GM12891 (cell line): ENCODE measurements around the gene ZNF292.
"Not testable (repeated sequence)": the region's sequence is repeated elsewhere in the genome, so short reads cannot be mapped to it uniquely, and the experiment has no call there.

Experiments
- DNase-seq: peaks from one replicate; pipeline ENCODE4 v3.0.0; 2011; ENCODE audit warnings: low spot score; ENCODE audit not compliant: insufficient read length
- FAIRE-seq: peaks from 2 replicates; lab custom pipeline; 2011; peaks lifted over from hg19 to GRCh38; lab: Jason Lieb, UNC
- PAX5 ChIP-seq: IDR thresholded peaks from 2 replicates; pipeline ENCODE4 v1.6.1; 2011; ENCODE audit warnings: low read length, moderate library complexity, mild to moderate bottlenecking; ENCODE audit not compliant: insufficient read depth, severe bottlenecking
- POLR2A ChIP-seq: IDR thresholded peaks from 2 replicates; pipeline ENCODE4 v1.6.1; 2011; ENCODE audit warnings: low read depth, low read length, control low read depth
- POLR2AphosphoS5 ChIP-seq: IDR thresholded peaks from 2 replicates; pipeline ENCODE4 v1.6.1; 2011; ENCODE audit warnings: low read depth, low read length, control low read depth
- POU2F2 ChIP-seq: IDR thresholded peaks from 2 replicates; pipeline ENCODE4 v1.6.1; 2011; ENCODE audit warnings: low read depth, mild to moderate bottlenecking, control low read depth, low read length, moderate library complexity
- SPI1 ChIP-seq: IDR thresholded peaks from 2 replicates; pipeline ENCODE4 v1.6.1; 2011; ENCODE audit warnings: low read depth, low read length, control low read depth
- TAF1 ChIP-seq: IDR thresholded peaks from 2 replicates; pipeline ENCODE4 v1.6.1; 2011; ENCODE audit warnings: low read depth, low read length, control low read depth

ZNF292 gene

DNA sequence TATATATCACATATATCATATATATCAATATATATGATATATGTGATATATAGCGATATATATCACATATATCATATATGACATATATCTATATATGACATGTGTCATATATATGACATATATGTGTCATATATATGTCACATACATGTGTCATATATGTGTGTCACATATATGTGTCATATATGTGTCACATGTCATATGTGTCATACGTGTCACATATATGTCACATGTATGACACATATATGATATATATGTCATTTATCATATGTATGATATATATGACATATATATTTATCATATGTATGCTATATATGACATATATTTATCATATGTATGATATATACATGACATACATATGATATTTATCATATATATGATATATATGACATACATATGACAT lies 27.6 kb upstream of the ZNF292 start:
- FAIRE-seq (no peak), DNase-seq (no peak)
- TF ChIP-seq PAX5 = no peak
- TF ChIP-seq SPI1 = no peak
- no peak for TF ChIP-seq POLR2AphosphoS5
- TF ChIP-seq POLR2A = no peak
- TF ChIP-seq TAF1 = no peak
- TF ChIP-seq POU2F2 = no peak

GRCh38 chr6:87136963-87137362 lies 18.4 kb upstream of the ZNF292 start:
- DNase-seq = no peak
- no peak for FAIRE-seq
- TF ChIP-seq PAX5 (no peak), POU2F2 (no peak), TAF1 (no peak), SPI1 (no peak), POLR2AphosphoS5 (no peak), POLR2A (no peak)

- FAIRE-seq (peak; percentile 73), DNase-seq (no peak)
- TF ChIP-seq SPI1 (no peak), TAF1 (no peak), POLR2AphosphoS5 (no peak), POU2F2 (no peak), POLR2A (no peak), PAX5 (no peak)
Observed at GRCh38 chr6:87139236-87139635, 16.1 kb upstream of the ZNF292 start.

- not testable (repeated sequence) for DNase-seq, FAIRE-seq
Observed at GRCh38 chr6:87139927-87140326, 15.4 kb upstream of the ZNF292 start.

GRCh38 chr6:87146363-87146762 lies 9.0 kb upstream of the ZNF292 start:
- peak; percentile 26 for FAIRE-seq
- no peak for DNase-seq
- TF ChIP-seq SPI1 = no peak
- no peak for TF ChIP-seq PAX5
- no peak for TF ChIP-seq POU2F2
- no peak for TF ChIP-seq POLR2AphosphoS5
- TF ChIP-seq TAF1 = no peak
- no peak for TF ChIP-seq POLR2A

DNA sequence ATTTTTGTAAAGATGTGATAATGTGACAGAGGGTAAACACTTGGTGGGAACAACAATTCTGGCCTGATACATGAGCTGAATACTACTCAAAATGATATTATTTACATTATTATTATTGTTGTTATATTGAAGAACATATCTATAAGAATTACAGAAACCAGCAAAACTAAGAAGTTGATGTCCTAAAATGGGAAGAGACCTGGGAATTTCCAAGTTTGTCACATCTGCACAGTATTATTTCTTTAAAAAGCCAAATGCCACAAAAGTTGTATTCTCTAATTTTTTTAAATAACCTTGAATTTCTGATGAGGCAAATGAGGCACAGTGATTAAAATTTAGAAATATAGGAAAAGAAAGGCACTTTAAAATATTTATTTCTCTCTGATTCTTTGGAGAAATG lies 5.0 kb upstream of the ZNF292 start:
- TF ChIP-seq POU2F2 = no peak
- no peak for TF ChIP-seq SPI1
- no peak for TF ChIP-seq PAX5
- TF ChIP-seq TAF1 = no peak
- TF ChIP-seq POLR2AphosphoS5 = no peak
- TF ChIP-seq POLR2A = no peak
- FAIRE-seq (no peak), DNase-seq (no peak)

DNA sequence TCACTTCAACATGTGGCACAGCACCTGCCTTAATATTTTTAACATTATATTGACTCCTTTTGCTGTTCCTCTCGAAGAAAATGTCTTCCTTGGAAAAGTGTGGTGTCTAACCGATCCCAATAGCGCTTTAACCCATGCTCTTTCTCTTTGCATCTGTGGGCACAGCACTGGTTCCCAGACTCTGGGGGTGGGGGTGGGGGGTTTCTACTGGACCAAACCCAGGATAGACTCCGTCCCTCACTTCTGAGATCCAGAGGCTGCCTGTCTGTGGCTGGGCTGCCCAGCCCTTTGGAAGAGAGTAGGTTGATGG lies 3.9 kb upstream of the ZNF292 start:
- DNase-seq = no peak
- TF ChIP-seq POU2F2 (no peak), POLR2A (no peak), POLR2AphosphoS5 (no peak), TAF1 (no peak; the same call in 1 of the 2 replicates), PAX5 (no peak), SPI1 (no peak)
- FAIRE-seq = peak; percentile 60

DNA sequence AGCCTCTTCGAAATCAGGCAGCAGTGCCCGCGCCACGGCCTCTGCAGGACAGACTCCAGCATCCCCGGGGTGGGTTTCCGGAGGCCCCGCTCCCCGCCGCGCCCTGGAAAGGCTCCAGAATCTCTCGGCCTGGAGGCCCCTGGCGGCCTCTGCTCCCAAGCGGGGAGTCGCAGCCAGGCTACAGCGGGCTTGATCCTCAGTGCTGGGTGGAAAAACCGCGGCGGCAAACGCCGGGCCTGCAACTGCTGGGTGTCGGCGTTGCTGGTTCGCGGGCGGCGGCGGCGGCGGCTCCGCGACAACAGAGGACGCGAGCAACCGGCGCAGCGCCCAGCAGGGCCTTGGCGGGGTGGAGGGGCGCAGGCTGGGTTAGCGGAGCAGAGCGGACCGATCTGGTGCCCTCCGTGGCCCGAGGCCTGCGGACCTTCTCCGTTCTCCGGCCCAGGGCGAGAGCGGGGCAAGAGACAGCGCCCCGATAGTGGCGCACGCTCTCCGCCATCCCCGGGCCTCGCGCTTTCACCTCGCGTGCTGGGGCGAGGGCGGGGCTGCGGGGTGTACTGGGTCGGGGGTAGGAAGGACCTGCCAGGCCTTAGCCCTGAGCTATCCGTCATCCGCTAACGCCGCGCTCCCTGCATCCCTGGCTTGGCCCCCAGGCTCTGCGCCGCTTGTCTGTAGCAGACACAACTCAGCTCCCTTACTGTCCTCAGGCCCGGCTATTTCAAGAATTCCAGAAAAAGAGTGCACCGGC lies 3.4 kb upstream of the ZNF292 start:
- TF ChIP-seq POU2F2 (peak; percentile 40; the same call in 1 of the 2 replicates), POLR2AphosphoS5 (no peak; the same call in 1 of the 2 replicates), TAF1 (peak; percentile 29; the same call in 1 of the 2 replicates), POLR2A (peak; percentile 80)
- DNase-seq = peak; percentile 38
- peak; percentile 84 for FAIRE-seq

GRCh38 chr6:87152526-87152955 lies 2.8 kb upstream of the ZNF292 start:
- no peak for DNase-seq
- TF ChIP-seq SPI1 (no peak), POU2F2 (no peak), POLR2AphosphoS5 (no peak), POLR2A (no peak), PAX5 (no peak), TAF1 (no peak)
- no peak for FAIRE-seq

DNA sequence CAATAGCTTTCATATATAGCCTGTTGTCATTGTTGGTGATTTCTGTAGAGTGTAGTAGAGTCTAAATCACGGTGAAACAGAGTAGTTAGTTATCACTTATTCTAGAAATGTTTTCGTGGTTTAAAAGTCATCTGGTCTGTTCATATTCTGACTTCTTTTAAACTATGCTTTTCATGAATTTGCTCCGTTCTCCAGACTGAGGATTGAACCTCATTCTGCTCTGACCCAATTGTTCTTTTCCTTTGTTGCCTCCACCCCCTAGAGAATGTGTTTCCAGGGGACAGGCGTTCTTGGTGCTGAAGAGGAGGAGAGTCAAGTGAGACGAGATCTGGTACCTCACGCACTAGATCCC lies 748 bp upstream of the ZNF292 start:
- TF ChIP-seq TAF1 = peak; percentile 71; the same call in 1 of the 2 replicates
- TF ChIP-seq POU2F2 = no peak
- peak; percentile 64 for TF ChIP-seq POLR2AphosphoS5
- peak; percentile 78; the same call in 1 of the 2 replicates for TF ChIP-seq POLR2A
- DNase-seq = no peak
- FAIRE-seq = no peak
